ENCODE data around the gene FHL3.

FHL3 gene

DNA sequence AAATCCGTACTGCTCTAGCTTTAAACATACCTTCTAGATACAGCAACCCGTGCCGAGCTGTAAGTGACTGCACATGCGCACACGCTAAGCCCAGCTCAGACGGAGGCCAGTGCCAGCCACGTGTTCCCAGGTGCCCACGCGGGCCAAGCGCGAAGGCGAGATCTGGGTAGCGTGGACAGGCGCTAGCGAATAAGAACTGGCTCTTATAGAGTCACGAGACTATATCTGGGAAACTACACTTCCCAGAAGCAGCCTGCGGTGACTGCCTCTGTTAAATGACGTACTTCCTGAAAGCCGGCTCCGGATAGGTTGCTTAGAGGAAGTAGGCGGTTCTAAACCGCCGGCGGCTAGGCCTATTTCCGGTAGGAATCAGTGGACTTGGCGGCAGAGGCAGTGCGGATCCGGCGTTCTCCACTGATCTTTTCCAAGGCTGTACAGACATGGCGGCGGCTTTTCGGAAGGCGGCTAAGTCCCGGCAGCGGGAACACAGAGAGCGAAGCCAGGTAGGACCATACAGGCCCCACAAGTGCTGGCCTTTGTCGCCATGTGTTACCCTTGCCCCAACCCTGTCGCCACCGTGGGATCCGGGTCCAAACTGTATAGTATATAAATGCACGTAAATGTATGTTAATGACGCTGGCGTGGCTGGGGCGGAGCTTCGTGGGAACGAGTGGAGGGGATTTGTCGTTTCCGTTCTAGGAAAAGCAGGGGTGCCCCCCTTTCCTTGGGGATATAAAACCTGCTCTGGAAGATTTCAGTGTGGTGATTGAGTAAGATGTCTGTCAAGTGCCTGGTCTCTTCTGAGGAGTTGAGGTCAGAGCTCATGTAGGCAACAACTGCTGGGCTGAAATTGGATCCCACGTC lies 7.3 kb upstream of the FHL3 start, which contains the start of gene UTP11:
UTP11 (plus strand) TSS at position 372 of the 864 bp plus-strand sequence; CDS start at position 441, 69 bp downstream.
- peak; percentile 78 for DNase-seq (ENCODE audit: low read depth)

DNA sequence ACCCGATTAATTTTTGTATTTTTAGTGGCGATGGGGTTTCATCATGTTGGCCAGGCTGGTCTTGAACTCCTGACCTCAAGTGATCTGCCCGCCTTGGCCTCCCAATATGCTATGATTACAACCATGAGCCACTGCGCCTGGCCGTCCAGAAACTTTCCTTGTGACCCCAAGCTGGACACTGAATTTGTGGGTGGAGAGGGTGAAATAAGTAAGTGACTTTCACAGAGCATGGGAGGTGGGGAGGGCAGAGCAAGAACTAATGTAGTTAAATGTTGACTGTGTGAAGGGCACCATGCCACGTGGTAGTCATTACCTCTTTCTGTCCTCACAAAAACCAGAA lies 4.5 kb upstream of the FHL3 start:
- DNase-seq (ENCODE audit: low read depth): no peak

DNA sequence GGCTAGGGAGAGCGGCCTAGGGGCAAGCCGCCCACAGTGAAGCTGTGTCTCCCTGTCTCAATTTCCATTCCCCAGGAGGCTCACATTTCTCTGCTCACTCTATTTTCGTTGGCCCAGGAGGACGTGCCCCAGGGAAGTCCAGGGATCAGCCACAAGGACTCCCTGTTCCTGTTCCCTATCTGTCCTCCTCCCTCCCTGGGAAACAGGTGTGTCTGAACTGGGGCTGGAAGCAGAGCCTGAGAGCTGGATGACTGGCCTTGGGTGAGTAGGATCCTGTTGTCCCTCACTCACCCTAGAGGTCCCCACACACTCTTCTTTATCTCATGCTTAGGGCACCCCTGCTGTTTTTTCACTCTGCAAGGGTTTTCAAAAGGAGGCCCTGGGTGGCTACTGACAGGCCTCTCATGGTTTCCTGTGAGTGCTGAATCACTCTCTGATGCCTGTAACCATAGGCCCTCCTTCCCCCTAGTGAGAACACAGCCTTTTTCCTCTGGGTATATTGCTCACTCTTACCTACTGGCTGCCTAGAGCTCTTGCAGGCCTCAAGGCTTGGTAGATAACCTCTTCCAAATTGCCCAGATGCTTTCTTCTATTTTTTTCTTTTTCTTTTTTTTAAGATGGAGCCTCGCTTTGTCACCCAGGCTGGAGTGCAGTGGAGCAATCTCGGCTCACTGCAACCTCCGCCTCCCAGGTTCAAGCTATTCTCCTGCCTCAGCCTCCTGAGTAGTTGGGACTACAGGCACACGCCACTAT lies 4.0 kb upstream of the FHL3 start:
- DNase-seq (ENCODE audit: low read depth): peak; percentile 53

DNA sequence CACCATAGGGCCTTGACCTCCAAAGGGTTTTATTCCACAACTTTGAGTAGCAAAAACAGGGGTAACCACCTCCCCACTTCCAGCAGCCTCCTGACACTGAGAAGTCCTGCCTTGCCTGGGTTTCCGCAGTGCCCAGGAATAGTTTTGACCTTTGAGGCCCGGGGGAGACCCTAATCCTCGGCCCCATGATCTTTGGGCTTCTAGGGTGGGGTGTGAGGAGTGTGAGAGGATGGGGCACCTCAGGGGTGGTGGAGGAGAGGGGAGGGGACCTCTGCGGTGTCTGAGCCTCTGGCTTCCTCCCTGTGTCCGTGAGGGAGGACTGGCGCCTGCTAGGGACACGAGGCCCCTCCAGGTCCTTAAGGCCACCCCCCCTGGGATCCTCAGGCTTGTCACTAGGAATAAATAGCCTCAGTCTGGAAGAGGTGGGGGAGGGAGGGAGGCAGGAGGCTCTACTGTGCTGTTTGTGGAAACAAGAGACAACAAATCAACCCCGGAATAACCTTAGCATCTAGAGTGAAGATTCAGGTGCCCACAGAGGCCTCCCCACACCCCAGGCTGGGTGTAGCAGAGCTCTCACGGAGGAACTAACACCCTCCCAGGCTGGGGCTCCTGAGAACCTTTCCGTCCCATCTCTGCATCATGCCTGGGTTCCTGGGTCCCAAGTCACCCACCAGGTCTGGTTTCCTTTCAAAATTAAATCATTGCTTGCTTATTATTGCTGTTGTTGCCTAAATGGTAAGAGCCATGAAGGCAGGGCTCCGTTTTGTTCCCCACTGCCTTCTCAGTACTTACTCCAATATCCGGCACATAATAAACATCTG lies 904 bp upstream of the FHL3 start:
- DNase-seq (ENCODE audit: low read depth): no peak

DNA sequence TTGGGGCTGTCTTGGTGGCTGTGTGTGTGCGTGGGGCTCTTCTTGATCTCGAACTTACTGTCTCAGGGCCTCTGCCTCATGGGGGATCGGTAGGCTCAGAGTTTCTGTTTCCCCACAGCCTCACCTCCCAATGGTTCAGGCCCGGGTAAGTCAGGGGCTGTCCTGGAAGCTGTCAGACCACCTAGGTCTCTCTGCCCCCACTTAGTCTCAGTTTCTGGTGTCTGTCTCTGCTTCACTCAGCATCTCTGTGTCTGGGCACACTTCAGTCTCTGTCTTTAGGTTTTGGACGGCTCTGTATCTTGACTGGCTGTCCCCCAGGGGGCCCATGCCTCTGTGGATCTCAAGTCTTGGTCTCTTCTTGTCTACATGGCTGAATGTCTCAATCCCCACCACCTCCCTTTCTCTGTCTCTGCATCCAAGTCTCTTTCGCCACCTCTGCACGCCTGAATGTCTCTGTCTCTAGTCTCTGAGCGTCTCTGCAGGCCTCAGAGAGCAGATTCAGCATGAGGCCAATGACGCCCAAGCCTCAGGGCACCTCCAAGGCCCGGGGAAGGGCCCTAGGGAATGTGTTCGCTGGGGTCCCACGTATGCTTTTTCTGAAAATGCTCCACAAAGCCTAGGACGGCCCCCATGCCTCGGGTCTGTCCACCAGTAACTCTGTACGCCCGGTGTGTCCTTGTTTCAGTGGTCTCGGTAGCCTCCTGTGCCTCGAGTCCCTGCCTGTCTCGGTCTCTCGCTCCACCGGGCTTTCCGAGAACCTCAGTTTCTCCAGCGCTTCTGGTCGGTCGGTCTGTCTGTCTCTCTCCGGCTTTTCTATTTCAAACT lies 818 bp downstream of the FHL3 start:
- DNase-seq (ENCODE audit: low read depth): no peak

DNA sequence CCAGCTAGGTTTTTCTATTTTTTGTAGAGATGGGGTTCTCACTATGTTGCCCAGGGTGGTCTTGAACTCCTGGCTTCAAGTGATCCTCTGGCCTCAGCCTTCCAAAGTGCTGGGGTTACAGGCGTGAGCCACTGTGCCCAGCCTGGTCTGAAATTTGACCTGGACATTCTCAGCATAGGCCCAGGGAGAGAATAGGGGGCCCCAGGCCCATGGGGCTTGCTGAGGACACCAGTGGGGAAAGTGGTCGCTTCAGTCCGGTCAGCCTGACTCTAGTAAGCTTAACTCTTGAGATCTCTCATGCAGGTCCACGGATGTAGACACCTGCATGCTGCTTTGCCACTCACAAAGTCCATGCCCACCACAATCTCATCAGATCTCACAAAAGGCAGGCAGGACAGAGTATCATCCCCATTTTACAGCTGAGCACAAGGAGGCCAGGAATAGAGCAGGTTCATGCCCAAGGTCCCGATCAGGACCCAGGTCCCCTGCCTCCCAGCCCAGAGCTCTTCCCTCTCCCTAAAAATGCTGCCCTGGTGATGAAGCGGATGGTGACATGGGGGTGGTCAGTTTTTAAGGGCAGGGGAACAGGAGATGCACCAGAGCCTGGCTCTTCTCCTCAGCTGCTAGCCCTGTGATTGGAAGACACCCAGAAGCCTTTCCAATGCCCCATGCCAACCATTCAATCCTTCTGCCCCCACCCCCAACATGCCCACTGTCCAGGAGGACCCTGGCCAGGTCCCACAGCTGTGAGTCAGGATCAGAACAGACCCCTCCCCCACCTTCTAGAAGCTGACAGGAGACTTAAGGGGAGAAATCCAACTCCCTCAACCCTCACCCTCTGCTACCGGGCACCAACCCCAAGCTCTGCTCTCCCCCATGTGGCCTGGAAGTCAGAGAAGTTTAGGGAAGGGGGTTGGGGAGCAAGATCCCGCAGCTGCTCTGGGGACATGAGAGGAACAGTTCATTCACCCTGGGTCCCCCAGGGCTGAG lies 1.8 kb downstream of the FHL3 start:
- DNase-seq (ENCODE audit: low read depth): no peak

DNA sequence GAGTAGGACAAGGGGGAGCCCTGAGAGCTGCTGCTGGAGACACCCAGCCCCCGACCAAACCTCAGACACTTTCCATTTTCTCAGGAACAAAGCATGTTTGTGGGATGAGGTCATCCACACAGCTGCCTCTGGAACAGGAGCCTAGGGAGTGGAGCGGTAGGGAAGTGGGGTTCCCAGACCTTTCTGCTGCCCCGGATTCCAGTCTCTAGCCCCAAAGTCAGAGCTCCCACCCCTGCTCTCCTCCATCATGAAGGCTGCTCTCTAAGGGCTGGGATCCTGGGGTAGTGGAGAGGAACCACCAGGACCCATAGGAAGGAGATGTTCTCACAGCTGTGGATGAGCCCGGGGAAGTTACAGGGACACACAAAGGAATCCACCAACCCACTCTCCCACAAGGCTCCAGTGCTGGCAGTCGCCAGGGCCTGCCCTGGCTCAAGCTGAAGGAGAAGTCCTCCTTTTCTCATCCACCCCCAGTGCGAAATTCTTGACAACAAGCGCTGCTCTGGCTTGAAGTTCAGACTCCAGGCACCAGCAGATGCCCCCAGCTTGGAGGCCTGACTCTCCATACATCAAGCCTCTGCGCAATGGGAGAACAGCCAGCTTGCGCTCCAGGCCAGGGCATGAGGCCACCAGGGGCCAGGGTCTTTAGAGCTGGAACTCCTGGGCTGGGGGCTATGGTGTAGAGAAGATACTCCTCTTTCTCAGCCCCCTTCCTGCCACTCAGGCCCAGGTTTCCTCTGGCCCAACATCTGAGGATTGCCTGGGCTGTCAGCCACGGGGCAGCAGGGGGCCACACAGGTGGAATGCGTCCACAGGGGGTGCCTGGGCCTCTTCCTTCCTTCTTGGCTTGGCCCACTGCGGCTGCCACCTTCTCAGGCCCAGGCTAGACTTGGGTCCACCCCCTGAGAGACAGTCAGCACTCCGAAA lies 4.5 kb downstream of the FHL3 start:
- no peak for DNase-seq (ENCODE audit: low read depth)

DNA sequence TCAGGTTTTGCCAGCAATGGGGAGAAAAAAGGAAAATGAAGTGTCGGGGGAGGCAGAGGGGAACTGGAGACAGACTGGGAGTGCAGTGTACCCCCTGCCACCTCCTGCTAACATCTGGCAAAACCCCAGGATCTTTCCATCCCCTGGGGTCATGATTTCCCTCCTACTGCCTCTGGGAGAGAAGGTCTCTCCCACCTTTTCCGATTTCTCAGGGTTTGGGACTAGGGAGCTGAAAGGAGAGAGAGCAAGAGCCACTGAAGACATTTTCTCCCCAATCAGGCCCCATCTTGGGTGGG lies 5.1 kb downstream of the FHL3 start:
- DNase-seq (ENCODE audit: low read depth): no peak

DNA sequence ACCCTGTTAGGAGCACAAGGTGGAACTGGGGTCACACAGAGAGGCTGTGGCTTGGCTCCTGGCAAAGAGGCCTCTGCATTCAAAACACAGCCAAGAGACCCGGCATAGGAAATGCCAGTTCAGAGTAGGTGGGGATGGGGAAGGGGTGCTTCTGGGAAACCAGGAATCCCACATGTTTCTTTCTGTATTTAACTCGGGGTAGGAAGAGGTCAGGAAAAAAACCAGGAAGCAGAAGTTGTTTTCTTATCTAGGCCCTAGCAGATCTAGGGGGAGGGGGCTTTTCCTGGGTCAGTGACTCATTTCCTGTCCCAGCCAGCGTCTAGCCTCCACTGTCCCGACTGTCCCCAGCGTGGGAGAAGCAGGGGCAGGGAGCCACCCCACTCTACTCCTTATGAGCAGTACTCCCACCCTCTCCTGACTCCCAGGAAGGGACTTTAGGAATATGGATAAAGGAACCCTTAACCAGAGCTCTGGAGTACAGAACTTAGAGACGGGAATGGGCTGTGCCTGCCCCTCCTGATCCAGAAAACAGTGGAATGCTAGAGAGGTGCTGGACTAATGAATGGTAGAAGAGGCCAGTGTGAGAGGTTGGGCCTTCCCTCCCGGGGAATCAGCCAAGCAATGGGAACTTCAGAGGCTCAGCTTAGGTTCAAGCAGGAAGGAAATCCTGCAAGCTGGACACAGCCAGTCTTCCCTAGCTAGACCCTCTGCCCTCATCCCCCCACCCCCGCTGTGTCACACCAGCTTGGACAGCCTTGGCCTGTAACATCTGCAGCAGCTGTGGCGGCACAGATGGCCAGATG lies 5.7 kb downstream of the FHL3 start:
- no peak for DNase-seq (ENCODE audit: low read depth)

DNA sequence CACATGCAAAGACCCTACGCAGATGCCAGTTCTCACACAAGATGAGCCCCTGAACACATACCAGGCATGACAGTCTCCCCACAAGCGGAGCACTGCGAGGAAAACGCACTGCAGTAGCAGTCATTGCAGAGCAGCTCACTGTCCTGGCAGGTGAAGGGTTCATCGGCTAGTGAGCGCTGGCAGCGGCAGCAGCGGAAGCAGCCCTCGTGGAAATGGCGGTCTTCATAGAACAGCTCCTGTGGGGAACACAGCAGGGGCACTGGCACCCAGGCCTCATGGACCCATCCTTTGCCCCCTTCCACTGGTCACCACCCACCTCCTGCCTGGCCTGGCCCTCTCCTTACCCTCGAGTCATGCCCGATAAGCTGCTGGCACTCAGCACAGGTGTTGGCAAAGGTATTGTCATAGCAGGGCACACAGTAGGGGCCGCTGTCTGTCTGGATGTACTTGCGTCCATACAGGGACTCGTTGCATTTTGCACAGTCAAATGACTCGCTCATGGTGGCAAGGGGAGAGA lies 6.3 kb downstream of the FHL3 start:
- no peak for DNase-seq (ENCODE audit: low read depth)

DNA sequence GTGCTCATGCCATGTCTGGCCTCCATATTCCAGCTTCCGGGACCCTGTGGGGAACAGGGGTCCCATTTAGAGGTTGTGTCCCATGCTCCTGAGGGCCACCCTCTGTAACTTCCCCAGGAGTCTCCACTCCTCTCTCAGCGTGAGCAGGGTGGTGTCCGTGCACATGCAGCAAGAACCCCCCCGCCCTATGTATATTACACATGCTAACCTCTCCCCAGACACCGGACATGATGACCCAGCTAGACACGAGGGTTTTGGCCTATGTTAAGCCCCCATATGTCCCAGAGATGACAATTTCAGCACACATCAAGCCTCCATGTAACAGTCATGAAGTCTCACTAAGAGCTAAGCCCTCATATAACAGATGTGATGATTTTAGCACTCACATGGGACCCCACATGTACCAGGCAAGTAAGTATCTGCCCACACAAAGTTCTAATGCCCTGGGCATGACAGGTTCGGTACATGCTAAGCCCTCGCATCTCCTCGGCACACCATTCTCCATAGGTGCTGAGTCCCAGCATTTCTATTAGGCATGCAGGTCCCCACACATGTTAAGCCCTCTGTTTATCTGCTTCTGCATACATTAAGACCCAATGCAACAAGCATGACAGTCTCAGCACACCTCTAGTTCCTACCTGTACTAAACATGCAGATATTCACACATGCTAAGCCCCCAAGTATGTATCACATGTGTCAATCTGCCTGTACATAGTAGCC lies 7.1 kb downstream of the FHL3 start:
- DNase-seq (ENCODE audit: low read depth): no peak

DNA sequence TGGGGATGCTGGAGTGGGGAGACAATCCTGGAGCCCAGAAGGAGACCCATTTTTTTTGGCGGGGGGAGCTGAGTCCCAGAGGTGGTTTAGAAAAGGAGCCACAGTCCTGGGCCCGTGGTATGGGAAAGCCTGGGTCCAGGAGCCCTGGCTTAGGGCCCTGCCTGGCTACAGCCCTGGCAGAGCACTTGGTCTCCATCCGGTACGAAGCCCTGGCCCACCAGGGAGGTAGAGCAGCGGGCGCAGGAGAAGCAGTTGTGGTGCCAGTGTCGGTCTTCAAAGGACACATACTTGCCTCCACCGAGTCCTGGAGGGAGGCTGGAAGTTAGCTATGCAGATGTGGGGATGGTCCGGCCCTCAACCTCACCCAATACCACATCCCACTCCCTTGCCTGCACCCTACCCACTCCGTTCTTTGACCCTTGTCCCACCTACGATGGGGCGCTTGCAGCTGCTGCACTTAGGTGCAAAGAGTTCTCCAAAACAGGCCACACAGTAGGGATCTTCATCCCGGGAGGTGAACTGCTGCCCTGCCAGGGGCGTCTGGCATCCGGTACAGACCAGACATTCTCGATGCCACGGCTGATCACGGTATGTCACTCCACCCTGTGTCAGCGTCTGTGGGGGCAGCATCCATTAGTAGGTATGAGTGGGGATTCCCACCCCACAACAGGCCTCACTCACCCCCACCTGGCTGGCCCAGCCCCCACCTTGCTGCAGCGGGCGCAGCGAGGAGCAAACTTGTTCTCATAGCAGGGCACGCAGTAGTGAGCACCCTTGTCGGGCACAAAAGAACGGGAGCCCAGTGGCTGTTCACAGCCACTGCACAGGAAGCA lies 7.8 kb downstream of the FHL3 start:
- no peak for DNase-seq (ENCODE audit: low read depth)

DNA sequence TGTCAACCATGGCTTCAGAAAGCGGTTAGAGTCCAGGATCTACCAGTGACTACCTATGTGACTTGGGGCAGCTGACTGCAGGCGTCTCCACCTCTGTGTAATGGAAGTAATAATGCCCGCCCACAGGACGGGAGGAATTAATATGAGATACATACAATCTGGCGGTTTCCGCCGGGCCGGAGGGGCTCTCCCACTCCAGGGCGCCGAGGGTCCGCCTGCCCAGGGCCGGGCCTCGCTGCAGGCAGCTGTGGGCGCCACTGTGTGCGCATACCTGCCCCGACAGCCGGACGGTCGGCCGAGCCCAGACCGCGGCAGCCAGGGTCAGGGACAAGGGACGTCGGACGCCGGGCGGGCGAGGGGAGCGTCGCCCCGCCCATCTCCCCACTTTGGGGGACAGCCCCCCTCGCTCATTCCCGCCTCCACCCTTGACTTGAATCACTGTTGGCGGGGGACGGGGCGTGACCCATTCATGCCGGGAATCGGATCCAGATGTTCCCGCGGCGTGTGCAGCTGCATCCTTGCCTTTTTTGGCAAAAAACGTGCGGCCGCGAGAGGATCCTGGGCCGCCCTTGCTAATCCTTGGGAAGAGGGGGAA lies 9.5 kb downstream of the FHL3 start:
- no peak for DNase-seq (ENCODE audit: low read depth)

DNA sequence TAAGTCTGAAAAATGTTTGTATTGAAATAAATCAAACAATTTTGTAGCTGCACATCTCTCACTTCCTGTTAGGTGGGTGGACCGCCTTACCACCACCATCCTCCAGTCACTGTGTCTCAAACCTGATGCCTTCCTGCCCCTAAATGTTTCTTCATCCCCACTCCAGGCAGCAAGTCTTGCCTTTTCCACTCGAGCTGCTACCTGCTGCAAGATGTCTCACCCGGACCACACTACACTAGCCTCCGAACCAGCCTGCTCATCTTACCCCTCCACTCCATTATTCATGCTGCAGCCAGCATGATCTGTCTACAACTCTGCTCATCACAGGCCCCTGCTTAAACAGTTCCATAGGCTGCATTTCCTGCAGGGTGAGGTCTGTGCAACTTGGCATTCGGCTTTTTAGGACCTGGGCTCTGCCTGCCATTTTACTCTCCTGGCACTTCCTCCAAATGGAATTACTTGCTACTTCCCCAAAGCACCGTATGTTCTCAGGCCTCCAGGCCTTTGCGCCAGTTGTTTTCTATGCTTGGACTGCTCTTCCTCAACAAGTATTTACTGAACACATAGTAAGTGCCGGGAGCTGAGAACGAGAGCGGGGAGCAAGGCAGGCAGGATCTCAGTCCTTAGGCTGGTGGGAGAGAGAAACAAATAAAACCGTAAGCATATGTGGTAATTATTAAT lies 10.3 kb downstream of the FHL3 start:
- no peak for DNase-seq (ENCODE audit: low read depth)

DNA sequence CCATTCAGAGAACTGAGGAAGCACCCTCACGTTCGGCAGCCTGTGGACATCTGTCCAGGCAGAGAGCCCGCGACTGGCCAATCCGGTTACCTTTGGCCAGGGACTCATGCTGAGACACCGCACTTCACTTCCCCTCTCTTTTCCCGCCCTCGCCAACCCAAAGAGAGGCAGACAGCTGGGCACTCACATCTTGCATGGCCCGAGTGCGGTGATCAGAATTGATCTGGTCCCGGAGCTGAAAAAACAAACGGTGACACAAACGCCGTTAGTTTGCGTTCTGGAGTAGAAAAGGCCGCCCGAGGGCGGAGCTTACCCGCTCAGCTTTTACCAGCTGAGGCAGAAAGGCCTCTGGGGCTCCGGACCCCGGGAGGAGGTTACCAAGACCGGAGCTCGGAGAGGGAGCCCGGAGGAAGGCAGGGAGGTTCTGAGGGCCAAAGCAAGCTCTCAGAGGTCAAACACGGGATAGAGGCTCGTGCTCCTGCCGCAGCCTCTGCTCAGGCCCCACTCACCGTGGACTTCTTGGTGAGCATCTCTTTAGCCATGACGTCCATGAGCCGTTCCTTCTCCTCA lies 15.9 kb downstream of the FHL3 start:
- DNase-seq (ENCODE audit: low read depth): no peak

DNA sequence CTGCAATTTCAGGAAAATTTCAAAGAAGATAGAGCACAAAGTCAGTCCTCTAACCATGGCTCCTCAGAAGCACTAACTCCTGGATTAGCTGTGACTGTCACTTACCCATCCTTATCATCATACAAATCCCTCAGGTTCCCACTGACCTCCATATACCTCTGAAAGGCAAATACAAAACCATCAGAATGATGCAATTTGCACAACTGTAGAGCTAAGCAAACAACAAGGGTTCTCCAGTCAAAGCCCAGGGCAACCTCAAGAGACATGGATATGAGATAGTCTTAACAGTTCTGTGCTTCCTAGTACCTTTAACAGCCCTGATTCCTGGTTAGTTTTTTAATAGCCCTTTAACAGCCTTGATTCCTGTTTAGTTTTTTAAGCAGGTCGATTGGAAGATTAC lies 17.6 kb downstream of the FHL3 start:
- DNase-seq (ENCODE audit: low read depth): no peak
